HepG2 (cell line): ENCODE data around the gene CABLES2. TPM values are rescaled to one million over a fixed set of nuclear protein-coding genes. Genes with fewer than 3 reads are reported as not detected.

Experiments
- ATAC-seq: fragments of 200-7000 bp; cut with Tn5 transposase; 3 replicates; pipeline ENCODE4 v1.9.1; 2020; ENCODE audit warnings: mild to moderate bottlenecking, moderate library complexity
- BruUV-seq: library from RNA; stranded (reverse); fragments of 400-500 nt; replicated peaks from 2 replicates; lab custom pipeline; 2021; lab: Mats Ljungman, UMichigan
- CTCF ChIA-PET: fragments of 300-600 bp; formaldehyde crosslinking; extraction: SDS; loops from one replicate; lab custom pipeline; 2021; ENCODE audit warnings: low total read pairs, inconsistent platforms, low intra/inter-chr PET ratio; lab: Yijun Ruan, JAX
- POLR2A ChIA-PET: fragments of 350-600 bp; sonication (Branson Sonifier 250); formaldehyde crosslinking; loops from one replicate; lab custom pipeline; 2020; ENCODE audit warnings: antibody characterized with exemption, inconsistent platforms; lab: Yijun Ruan, JAX
- DNase-seq: peaks from one replicate; pipeline ENCODE4 v3.0.0-alpha.2; 2015; ENCODE audit warnings: low spot score
- FAIRE-seq: peaks from 3 replicates; lab custom pipeline; 2011; peaks lifted over from hg19 to GRCh38; lab: Jason Lieb, UNC
- H2AFZ ChIP-seq: one replicate; pipeline ENCODE4 v1.6.1; 2011; ENCODE audit warnings: low read length, inconsistent platforms
- H3K27ac ChIP-seq: fragments of 300-600 bp; 3 replicates; pipeline ENCODE4 v1.8.0; 2011; ENCODE audit warnings: mixed run types, mild to moderate bottlenecking, mixed read lengths, low read length, inconsistent platforms; ENCODE audit not compliant: insufficient read depth; ENCODE audit errors: extremely low read length
- H3K27me3 ChIP-seq, 2 experiments: fragments of 200-600 bp in 1 of 2; 2 replicates in 1 of 2; 3 replicates in 1 of 2; pipeline versions ENCODE4 v1.6.0 to v1.8.0; 2011; ENCODE audit warnings: low read length in 2 of 2, mild to moderate bottlenecking in 2 of 2, moderate library complexity in 2 of 2, inconsistent platforms in 1 of 2; ENCODE audit not compliant: insufficient read depth in 2 of 2, control insufficient read depth in 1 of 2
- H3K36me3 ChIP-seq, 2 experiments: fragments of 200-600 bp in 1 of 2; replicated peaks in 1 of 2; 2 replicates in 1 of 2; 3 replicates in 1 of 2; pipeline versions ENCODE4 v1.5.1 to v1.8.0; 2011; ENCODE audit warnings: low read length in 2 of 2, inconsistent platforms in 1 of 2; ENCODE audit not compliant: insufficient read depth in 2 of 2, control insufficient read depth in 1 of 2
- H3K4me1 ChIP-seq: 2 replicates; pipeline ENCODE4 v1.5.1; 2012; ENCODE audit warnings: low read length, inconsistent platforms; ENCODE audit not compliant: insufficient read depth
- H3K4me2 ChIP-seq: 2 replicates; pipeline ENCODE4 v1.6.0; 2011; ENCODE audit warnings: low read depth, low read length, inconsistent platforms
- H3K4me3 ChIP-seq, 3 experiments: fragments of 200-600 bp in 1 of 3; sonication (generic), shearing (Covaris generic) in 1 of 3; replicated peaks in 1 of 3; 2 replicates each; pipeline ENCODE4 v1.5.1; 2011 to 2016; ENCODE audit warnings: low read length in 3 of 3, inconsistent platforms in 2 of 3, low read depth in 2 of 3, mild to moderate bottlenecking in 2 of 3, control low read depth in 1 of 3, mixed read lengths in 1 of 3; ENCODE audit not compliant: insufficient read depth in 1 of 3
- H3K79me2 ChIP-seq: one replicate; pipeline ENCODE4 v1.6.1; 2011; ENCODE audit warnings: low read length, inconsistent platforms; ENCODE audit not compliant: insufficient read depth
- H3K9ac ChIP-seq: 2 replicates; pipeline ENCODE4 v1.6.0; 2011; ENCODE audit warnings: mild to moderate bottlenecking, low read depth, low read length, inconsistent platforms; ENCODE audit not compliant: insufficient read depth
- H3K9me3 ChIP-seq: 2 replicates; pipeline ENCODE4 v1.5.1; 2012; ENCODE audit warnings: mild to moderate bottlenecking, low read length
- H4K20me1 ChIP-seq: 2 replicates; pipeline ENCODE4 v1.6.0; 2011; ENCODE audit warnings: inconsistent platforms, mild to moderate bottlenecking, low read length, moderate library complexity; ENCODE audit not compliant: insufficient read depth
- FOXJ3 ChIP-seq: sonication (generic); formaldehyde crosslinking; IDR thresholded peaks from 2 replicates; pipeline ENCODE4 v1.4.0; 2020; ENCODE audit warnings: missing genetic modification reagents, mild to moderate bottlenecking, borderline replicate concordance
- MTF2 ChIP-seq: sonication (generic); formaldehyde crosslinking; IDR thresholded peaks from 2 replicates; pipeline ENCODE4 v1.5.0; 2020; ENCODE audit warnings: missing genetic modification reagents, borderline replicate concordance
- NR2F2 ChIP-seq: IDR thresholded peaks from 2 replicates; pipeline ENCODE4 v1.6.1; 2012; ENCODE audit warnings: low read depth, inconsistent platforms, borderline replicate concordance
- SAP130 ChIP-seq: IDR thresholded peaks from 2 replicates; pipeline ENCODE4 v1.6.1; 2016; ENCODE audit warnings: low read depth
- ZNF776 ChIP-seq: sonication (generic); formaldehyde crosslinking; IDR thresholded peaks from 2 replicates; pipeline ENCODE4 v1.4.0; 2020; ENCODE audit warnings: mild to moderate bottlenecking, missing genetic modification reagents
- ZNF891 ChIP-seq: sonication (generic); formaldehyde crosslinking; IDR thresholded peaks from 2 replicates; pipeline ENCODE4 v1.5.0; 2020; ENCODE audit warnings: mild to moderate bottlenecking, missing genetic modification reagents
- WGBS: methylation state at CpG from one replicate; pipeline ENCODE4 v1.1.6; 2017; ENCODE audit warnings: low lambda C conversion rate; 5-methylcytosine and 5-hydroxymethylcytosine counted together
- in situ Hi-C: cut with HindIII; loops from 2 replicates; pipeline ENCODE4 v1.10.0; 2017; ENCODE audit warnings: low pct_unique_long_range_greater_than_20kb; ENCODE audit not compliant: extremely low pct_ligation_motif_present
- intact Hi-C: fragments of 100-400 bp; cut with micrococcal nuclease; formaldehyde crosslinking; loops from one replicate; pipeline ENCODE4 v1.10.0; 2022; ENCODE audit not compliant: unreplicated experiment
- polyA plus RNA-seq, 8 experiments: library from polyadenylated mRNA; depleted of rRNA in 3 of 8; stranded (reverse) in 7 of 8; unstranded in 1 of 8; fragments of >200 nt; fragmentation: Illumina TruSeq in 4 of 8; extraction: Trizol in 4 of 8; gene quantifications; 2 replicates each; pipeline versions ENCODE4 v1.2.1 to v1.2.3, GENCODE V29; 2011 to 2016; ENCODE audit warnings: low read depth in 4 of 8, missing spikeins in 1 of 8, mixed read lengths in 1 of 8; ENCODE audit not compliant: insufficient read depth in 1 of 8
- total RNA-seq, 5 experiments: library from RNA; depleted of rRNA; stranded (reverse); fragments of >200 nt; fragmentation: Illumina TruSeq; extraction: Trizol; gene quantifications; 2 replicates each; pipeline ENCODE4 v1.2.3, GENCODE V29; 2016; ENCODE audit warnings: low read depth in 1 of 5
- TF ChIP-seq, protein P1 (sequence below): sonication (generic); formaldehyde crosslinking; IDR thresholded peaks from one replicate; pipeline ENCODE4 v1.5.1; 2020; ENCODE audit warnings: mild to moderate bottlenecking, missing genetic modification reagents; ENCODE audit errors: not compliant biosample characterization

Gene CABLES2
- total and polyA plus RNA-seq, 2 of the 13 experiments (the other 11 are each of a cell fraction or from before 2014, with no cell fraction given), result 5.2 to 9.7 TPM

DNA sequence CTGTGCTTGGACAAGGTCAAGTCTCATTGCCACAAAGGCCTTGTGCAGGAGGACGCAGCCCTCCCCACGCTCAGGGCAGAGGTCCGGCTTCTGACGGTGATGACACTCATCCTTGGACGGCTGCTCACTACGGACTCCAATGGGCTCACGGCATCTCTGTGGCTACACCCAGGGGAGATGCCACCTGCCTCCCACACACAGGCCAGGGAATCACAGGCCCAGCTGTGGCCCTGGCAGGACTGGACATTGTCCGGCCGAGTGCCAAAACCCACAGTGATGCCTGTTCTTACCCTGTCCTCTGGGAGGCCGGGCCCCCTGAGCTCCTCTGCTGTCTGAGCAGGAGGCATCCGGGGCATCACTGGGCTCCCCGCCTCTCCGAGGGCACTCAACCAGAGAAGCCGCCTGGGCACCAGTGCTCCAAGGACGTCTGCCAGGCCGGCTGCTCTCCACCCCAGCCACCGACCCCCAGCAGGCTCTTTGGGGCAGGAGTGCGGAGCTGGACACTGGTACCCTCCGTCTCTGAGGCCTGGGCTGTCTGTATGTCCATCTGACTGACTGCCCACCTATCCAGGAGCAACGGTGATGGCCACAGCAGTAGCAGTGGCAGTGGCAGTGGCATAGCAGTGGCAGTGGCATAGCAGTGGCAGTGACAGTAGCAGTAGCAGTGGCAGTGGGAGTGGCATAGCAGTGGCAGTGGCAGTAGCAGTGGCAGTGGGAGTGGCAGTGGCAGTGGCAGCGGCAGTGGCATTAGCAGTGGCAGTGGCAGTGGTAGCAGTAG lies 18.4 kb upstream of the CABLES2 start:
- peaks cover 25 to 79% of the 10 kb centered on the region in 2 experiments for H3K27me3 ChIP-seq
- H3K4me3 ChIP-seq, result no peak overlapping the region
- no peaks in the 10 kb centered on the region for H3K9me3 ChIP-seq
- H3K4me1 ChIP-seq, result peaks cover 35% of the 10 kb centered on the region
- TF ChIP-seq FOXJ3, result no peak
- TF ChIP-seq NR2F2, result no peak
- TF ChIP-seq ZNF776 (CRISPR knock-in tag), result no peak
- no peak for TF ChIP-seq MTF2 (CRISPR knock-in tag)
- TF ChIP-seq, protein P1, sequence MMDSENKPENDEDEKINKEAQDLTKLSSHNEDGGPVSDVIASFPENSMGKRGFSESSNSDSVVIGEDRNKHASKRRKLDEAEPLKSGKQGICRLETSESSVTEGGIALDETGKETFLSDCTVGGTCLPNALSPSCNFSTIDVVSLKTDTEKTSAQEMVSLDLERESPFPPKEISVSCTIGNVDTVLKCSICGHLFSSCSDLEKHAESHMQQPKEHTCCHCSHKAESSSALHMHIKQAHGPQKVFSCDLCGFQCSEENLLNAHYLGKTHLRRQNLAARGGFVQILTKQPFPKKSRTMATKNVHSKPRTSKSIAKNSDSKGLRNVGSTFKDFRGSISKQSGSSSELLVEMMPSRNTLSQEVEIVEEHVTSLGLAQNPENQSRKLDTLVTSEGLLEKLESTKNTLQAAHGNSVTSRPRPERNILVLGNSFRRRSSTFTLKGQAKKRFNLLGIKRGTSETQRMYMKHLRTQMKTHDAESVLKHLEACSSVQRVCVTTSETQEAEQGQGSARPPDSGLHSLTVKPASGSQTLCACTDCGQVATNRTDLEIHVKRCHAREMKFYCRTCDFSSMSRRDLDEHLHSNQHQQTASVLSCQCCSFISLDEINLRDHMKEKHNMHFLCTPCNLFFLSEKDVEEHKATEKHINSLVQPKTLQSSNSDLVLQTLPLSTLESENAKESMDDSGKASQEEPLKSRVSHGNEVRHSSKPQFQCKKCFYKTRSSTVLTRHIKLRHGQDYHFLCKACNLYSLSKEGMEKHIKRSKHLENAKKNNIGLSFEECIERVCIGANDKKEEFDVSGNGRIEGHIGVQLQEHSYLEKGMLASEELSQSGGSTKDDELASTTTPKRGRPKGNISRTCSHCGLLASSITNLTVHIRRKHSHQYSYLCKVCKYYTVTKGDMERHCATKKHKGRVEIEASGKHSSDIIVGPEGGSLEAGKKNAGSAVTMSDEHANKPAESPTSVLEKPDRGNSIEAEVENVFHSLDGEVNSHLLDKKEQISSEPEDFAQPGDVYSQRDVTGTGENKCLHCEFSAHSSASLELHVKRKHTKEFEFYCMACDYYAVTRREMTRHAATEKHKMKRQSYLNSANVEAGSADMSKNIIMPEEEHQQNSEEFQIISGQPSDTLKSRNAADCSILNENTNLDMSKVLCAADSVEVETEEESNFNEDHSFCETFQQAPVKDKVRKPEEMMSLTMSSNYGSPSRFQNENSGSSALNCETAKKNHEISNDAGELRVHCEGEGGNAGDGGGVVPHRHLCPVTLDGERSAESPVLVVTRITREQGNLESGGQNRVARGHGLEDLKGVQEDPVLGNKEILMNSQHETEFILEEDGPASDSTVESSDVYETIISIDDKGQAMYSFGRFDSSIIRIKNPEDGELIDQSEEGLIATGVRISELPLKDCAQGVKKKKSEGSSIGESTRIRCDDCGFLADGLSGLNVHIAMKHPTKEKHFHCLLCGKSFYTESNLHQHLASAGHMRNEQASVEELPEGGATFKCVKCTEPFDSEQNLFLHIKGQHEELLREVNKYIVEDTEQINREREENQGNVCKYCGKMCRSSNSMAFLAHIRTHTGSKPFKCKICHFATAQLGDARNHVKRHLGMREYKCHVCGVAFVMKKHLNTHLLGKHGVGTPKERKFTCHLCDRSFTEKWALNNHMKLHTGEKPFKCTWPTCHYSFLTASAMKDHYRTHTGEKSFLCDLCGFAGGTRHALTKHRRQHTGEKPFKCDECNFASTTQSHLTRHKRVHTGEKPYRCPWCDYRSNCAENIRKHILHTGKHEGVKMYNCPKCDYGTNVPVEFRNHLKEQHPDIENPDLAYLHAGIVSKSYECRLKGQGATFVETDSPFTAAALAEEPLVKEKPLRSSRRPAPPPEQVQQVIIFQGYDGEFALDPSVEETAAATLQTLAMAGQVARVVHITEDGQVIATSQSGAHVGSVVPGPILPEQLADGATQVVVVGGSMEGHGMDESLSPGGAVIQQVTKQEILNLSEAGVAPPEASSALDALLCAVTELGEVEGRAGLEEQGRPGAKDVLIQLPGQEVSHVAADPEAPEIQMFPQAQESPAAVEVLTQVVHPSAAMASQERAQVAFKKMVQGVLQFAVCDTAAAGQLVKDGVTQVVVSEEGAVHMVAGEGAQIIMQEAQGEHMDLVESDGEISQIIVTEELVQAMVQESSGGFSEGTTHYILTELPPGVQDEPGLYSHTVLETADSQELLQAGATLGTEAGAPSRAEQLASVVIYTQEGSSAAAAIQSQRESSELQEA, result no peak
- no peak for TF ChIP-seq SAP130 (CRISPR knock-in tag)
- no peak for TF ChIP-seq ZNF891 (CRISPR knock-in tag)
- BruUV-seq, result no TSS peak
- ATAC-seq (no peak), DNase-seq (no peak), FAIRE-seq (no peak)
- H3K27ac ChIP-seq, result no peak overlapping the region
- no peaks in the 10 kb centered on the region for H3K79me2 ChIP-seq
- WGBS, result 43% methylated on average over 19 of the region's 21 CpGs
- H3K9ac ChIP-seq, result no peak overlapping the region
- intact Hi-C loops (no loop called here), in situ Hi-C loops (no loop called here)
- POLR2A ChIA-PET, result interaction anchor here (1.0 kb wide), 2 partner anchors 13 to 15 kb away, joined by 3 read pairs; no protein-coding TSS in a partner anchor
- H3K4me2 ChIP-seq, result no peak overlapping the region
- no peaks in the 10 kb centered on the region for H3K36me3 ChIP-seq
- H2AFZ ChIP-seq, result no peak overlapping the region
- peaks cover 4% of the 10 kb centered on the region; the same call in 1 of the 2 replicates for H4K20me1 ChIP-seq
- CTCF ChIA-PET, result no interaction called here
